Activated T-cell treated with anti-CD3 and anti-CD28 coated beads for 24 hours (primary cell): ENCODE measurements around the gene SALL1.

Experiments
- DNase-seq: peaks from one replicate; pipeline ENCODE4 v3.0.0-alpha.2; 2020; ENCODE audit warnings: low read depth

The SALL1 gene

DNA sequence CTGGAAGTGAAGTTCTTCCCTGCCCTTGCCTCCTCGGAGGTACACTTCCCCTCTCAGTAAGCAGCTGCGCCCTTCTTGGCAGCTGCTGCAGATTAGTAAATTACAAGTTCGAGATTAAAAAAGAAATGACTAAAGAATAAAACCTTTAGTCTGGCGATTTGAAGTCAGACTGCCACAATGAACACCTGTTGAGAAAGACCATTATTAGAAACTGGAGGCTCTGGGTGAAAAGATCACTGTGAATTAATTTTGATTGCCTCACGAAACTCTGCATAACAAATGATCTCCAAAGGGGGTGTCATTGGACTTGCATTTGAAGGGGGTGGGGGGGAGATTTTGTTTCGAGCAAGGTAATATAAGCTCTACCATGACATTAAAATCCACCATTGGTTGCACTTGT lies 39.3 kb downstream of the SALL1 start:
- DNase-seq = no peak

- DNase-seq = no peak
Measured at GRCh38 chr16:51110700-51111157, 40.3 kb downstream of the SALL1 start.

GRCh38 chr16:51109173-51109572 lies 41.9 kb downstream of the SALL1 start:
- no peak for DNase-seq

- DNase-seq = no peak
Measured at GRCh38 chr16:51107742-51108141, 43.3 kb downstream of the SALL1 start.

DNA sequence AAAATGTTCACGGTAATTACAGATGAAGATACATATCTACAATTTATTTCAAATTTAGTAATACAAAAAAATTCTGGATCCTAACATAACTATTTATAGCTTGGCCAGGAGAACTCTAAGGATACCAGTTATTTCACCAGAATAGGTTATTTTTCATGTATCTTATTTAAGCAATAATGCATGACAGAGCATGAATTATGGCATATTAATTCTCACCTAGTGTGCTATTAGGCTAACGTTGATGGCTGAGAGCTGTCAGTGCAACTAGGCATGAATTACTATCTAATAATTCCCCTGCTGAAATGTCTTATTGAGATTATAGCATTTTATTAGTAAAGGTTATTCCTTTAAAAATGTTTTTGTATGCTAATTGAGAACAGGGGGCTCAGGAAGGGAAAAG lies 44.5 kb downstream of the SALL1 start:
- DNase-seq = no peak

GRCh38 chr16:51103590-51103989 lies 47.5 kb downstream of the SALL1 start:
- DNase-seq = no peak

DNA sequence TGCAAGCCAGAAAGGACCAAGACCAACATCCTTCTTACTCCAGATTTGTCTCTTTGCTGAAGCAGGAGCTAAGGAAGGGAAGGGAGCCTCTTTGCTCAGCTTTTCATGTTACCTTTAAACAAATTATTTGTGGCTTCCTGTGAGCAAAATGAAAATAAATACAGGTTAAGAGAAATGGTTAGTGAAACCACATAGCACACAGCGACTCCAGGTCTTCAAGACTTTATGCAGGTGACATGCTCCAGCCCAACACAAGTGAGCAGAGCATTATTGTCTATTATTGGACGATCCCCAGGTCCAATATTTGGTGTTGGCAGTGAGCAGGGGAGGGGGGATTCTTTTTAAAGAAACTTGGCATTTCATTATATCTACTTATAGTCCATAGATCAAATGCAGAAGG lies 53.3 kb downstream of the SALL1 start:
- DNase-seq = no peak

DNA sequence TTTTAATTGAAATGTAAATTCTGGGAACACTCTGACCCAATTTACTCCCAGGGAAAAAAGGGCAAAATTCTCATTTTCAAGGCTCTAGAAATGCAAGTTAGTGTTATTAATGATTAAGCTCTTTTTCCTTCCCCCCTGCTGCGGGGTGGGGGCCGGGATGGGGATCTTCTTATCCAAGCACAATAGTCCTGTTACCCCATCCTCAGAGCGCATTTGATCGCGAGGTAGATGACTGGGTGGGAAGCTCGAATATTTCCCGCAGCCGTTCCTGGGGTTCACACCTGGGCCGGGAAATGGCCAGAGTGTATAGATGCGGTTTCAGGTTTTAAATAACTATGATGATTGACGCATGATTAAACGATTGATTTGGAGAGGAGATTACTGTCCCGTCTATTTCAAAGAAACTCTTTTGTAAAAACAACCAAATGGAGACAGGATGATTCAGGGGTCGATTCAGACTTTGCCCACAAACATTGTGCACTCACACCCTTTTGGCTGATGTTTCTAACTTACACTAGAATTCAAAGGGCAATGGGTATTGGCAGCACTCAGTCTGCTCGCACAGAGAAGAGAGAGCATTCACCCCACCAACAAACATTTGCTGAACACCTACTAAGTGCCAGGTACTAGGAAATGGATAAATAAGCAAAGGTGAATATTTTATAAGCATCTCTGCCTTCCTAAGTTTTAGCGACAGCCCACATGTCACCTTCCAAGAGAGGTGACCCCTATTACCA lies 55.0 kb downstream of the SALL1 start:
- no peak for DNase-seq

- DNase-seq = no peak
Measured at GRCh38 chr16:51095084-51095881, 55.8 kb downstream of the SALL1 start.

- no peak for DNase-seq
Measured at GRCh38 chr16:51093726-51094280, 57.3 kb downstream of the SALL1 start.
